ENCODE results near the gene ELAVL1. TPM values are rescaled to one million over a fixed set of nuclear protein-coding genes. Genes with fewer than 3 reads are reported as not detected.
A peak's percentile ranks its signal among the peaks of the same experiment; 100 is the strongest.

Gene ELAVL1
- total and polyA plus RNA-seq, 2 donors from 2014 or later = 34.6 to 64.7 TPM

GRCh38 chr19:7965259-7965841, 40.1 kb downstream of the ELAVL1 start:
- Histone ChIP-seq H3K27me3 (ENCODE audit: control insufficient read depth, insufficient read depth, low read length) (no peaks in the 10 kb centered on the region), H3K27ac (ENCODE audit: low read depth in 2 of 2, low read length in 2 of 2) (no peak overlapping the region), H3K4me3 (ENCODE audit: low read length in 3 of 3) (no peak overlapping the region), H3K9me3 (ENCODE audit: control insufficient read depth in 2 of 3, insufficient read depth in 1 of 3, low read length in 3 of 3) (no peaks in the 10 kb centered on the region), H3K9ac (ENCODE audit: low read length in 3 of 3) (no peak overlapping the region), H3K36me3 (ENCODE audit: control insufficient read depth in 2 of 3, insufficient read depth in 3 of 3, low read length in 3 of 3) (peaks cover 2 to 36% (median 25%) of the 10 kb centered on the region in 3 donors), H3K4me1 (ENCODE audit: control insufficient read depth in 2 of 3, insufficient read depth in 2 of 3, low read depth in 1 of 3, low read length in 3 of 3) (peaks cover 0 to 22% (median 10%) of the 10 kb centered on the region in 3 donors)
- TF ChIP-seq, protein P1, sequence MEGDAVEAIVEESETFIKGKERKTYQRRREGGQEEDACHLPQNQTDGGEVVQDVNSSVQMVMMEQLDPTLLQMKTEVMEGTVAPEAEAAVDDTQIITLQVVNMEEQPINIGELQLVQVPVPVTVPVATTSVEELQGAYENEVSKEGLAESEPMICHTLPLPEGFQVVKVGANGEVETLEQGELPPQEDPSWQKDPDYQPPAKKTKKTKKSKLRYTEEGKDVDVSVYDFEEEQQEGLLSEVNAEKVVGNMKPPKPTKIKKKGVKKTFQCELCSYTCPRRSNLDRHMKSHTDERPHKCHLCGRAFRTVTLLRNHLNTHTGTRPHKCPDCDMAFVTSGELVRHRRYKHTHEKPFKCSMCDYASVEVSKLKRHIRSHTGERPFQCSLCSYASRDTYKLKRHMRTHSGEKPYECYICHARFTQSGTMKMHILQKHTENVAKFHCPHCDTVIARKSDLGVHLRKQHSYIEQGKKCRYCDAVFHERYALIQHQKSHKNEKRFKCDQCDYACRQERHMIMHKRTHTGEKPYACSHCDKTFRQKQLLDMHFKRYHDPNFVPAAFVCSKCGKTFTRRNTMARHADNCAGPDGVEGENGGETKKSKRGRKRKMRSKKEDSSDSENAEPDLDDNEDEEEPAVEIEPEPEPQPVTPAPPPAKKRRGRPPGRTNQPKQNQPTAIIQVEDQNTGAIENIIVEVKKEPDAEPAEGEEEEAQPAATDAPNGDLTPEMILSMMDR (IDR thresholded peaks at IDR 0.05; ENCODE audit: borderline replicate concordance, extremely low read depth, insufficient read depth) = no peak
- FAIRE-seq (no peak), DNase-seq (no peak)
- intact Hi-C loops (cut with DNase I) = no loop called here

DNA sequence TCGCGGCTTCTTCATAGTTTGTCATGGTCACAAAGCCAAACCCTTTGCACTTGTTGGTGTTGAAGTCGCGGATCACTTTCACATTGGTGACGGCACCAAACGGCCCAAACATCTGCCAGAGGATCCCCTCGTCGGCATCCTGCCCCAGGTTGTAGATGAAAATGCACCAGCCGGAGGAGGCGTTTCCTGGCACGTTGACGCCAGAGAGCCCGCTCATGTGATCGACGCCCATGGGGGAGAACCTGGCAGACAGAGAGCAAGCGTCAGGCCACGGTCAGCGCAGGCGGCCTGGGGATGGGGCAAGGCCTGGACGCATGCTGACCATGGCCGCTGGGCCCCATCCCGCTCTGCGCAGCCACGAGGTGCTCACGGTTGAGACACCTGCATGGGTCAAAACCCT, 41.9 kb downstream of the ELAVL1 start:
- H3K4me3 ChIP-seq (ENCODE audit: low read length in 3 of 3) = no peak overlapping the region
- FAIRE-seq (no peak), DNase-seq (peak in 1 of 5 donors; percentile 72)

GRCh38 chr19:7962644-7963268, 42.7 kb downstream of the ELAVL1 start:
- intact Hi-C loops (cut with DNase I) = no loop called here
- Histone ChIP-seq H3K9ac (ENCODE audit: low read length in 3 of 3) (no peak overlapping the region), H3K4me1 (ENCODE audit: control insufficient read depth in 2 of 3, insufficient read depth in 2 of 3, low read depth in 1 of 3, low read length in 3 of 3) (peaks cover 0 to 22% (median 10%) of the 10 kb centered on the region in 3 donors), H3K4me3 (ENCODE audit: low read length in 3 of 3) (peak overlapping the region in 1 of 3 donors; percentile 19), H3K9me3 (ENCODE audit: control insufficient read depth in 2 of 3, insufficient read depth in 1 of 3, low read length in 3 of 3) (no peaks in the 10 kb centered on the region), H3K36me3 (ENCODE audit: control insufficient read depth in 2 of 3, insufficient read depth in 3 of 3, low read length in 3 of 3) (peaks cover 2 to 28% (median 16%) of the 10 kb centered on the region in 3 donors), H3K27me3 (ENCODE audit: control insufficient read depth, insufficient read depth, low read length) (no peaks in the 10 kb centered on the region), H3K27ac (ENCODE audit: low read depth in 2 of 2, low read length in 2 of 2) (peak overlapping the region; percentile 81 to 84)
- no peak for FAIRE-seq
- no peak for DNase-seq
- TF ChIP-seq, protein P1 (IDR thresholded peaks at IDR 0.05; ENCODE audit: borderline replicate concordance, extremely low read depth, insufficient read depth) = no peak

More for the DNA sequence above, 41.9 kb downstream of the ELAVL1 start:
- TF ChIP-seq, protein P1 (IDR thresholded peaks at IDR 0.05; ENCODE audit: borderline replicate concordance, extremely low read depth, insufficient read depth) = no peak
- Histone ChIP-seq H3K4me1 (ENCODE audit: control insufficient read depth in 2 of 3, insufficient read depth in 2 of 3, low read depth in 1 of 3, low read length in 3 of 3) (peaks cover 0 to 22% (median 10%) of the 10 kb centered on the region in 3 donors), H3K27ac (ENCODE audit: low read depth in 2 of 2, low read length in 2 of 2) (no peak overlapping the region), H3K27me3 (ENCODE audit: control insufficient read depth, insufficient read depth, low read length) (no peaks in the 10 kb centered on the region), H3K36me3 (ENCODE audit: control insufficient read depth in 2 of 3, insufficient read depth in 3 of 3, low read length in 3 of 3) (peaks cover 2 to 31% (median 19%) of the 10 kb centered on the region in 3 donors), H3K9me3 (ENCODE audit: control insufficient read depth in 2 of 3, insufficient read depth in 1 of 3, low read length in 3 of 3) (no peaks in the 10 kb centered on the region), H3K9ac (ENCODE audit: low read length in 3 of 3) (no peak overlapping the region)
- intact Hi-C loops (cut with DNase I) = no loop called here

Measured in kidney (tissue), 14 donors.